Type B pancreatic cell (in vitro differentiated cells): ENCODE results near the gene ZSWIM6. TPM values are rescaled to one million over a fixed set of nuclear protein-coding genes. Genes with fewer than 3 reads are reported as not detected.

Source experiments
- DNase-seq: peaks from one replicate; pipeline ENCODE4 v3.0.0; 2021; ENCODE audit warnings: mixed read lengths; ENCODE audit not compliant: unreplicated experiment; ENCODE audit errors: extremely low spot score
- H3K27ac Mint-ChIP-seq: 2 replicates; pipeline ENCODE4 v1.8.0; 2021; ENCODE audit warnings: mild to moderate bottlenecking, mixed read lengths
- H3K27me3 Mint-ChIP-seq: 2 replicates; pipeline ENCODE4 v1.8.0; 2021; ENCODE audit warnings: mixed read lengths
- H3K36me3 Mint-ChIP-seq: 2 replicates; pipeline ENCODE4 v1.8.0; 2021; ENCODE audit warnings: mixed read lengths
- H3K4me1 Mint-ChIP-seq: one replicate; pipeline ENCODE4 v1.8.0; 2021; ENCODE audit warnings: mixed read lengths; ENCODE audit not compliant: unreplicated experiment
- H3K4me3 Mint-ChIP-seq: 2 replicates; pipeline ENCODE4 v1.8.0; 2021; ENCODE audit warnings: mild to moderate bottlenecking, mixed read lengths
- H3K9me3 Mint-ChIP-seq: 2 replicates; pipeline ENCODE4 v1.8.0; 2021; ENCODE audit warnings: mixed read lengths
- total RNA-seq: library from RNA; stranded (reverse); gene quantifications from 2 replicates; pipeline ENCODE4 v1.2.1, GENCODE V29; 2021; ENCODE audit warnings: low replicate concordance
- TF ChIP-seq, protein P1 (sequence below): fragments of 200-600 bp; sonication (generic); conservative IDR thresholded peaks from 2 replicates; pipeline ENCODE4 v1.5.0; 2021; ENCODE audit warnings: antibody characterized with exemption, mild to moderate bottlenecking

ZSWIM6 gene
- total RNA-seq, 1 donor from 2014 or later: 24.6 TPM

DNA sequence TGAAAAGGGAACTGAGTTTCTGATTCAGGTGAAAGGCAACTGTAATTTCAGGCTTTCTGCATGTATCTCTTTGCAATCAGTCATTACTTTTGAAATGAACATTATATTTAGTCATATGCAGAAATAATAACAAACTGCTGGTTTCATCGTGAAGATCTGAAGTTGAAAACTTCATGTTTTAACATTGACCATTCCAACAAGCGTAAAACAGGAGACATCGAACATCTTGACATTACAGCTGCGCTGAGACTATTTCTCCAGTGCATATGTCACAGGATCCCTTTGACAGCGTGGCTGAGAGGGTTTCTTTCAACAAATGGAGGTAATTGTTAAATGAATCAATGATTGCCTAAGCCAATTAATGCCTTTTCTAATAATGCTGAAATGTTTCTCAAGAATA lies 38.2 kb upstream of the ZSWIM6 start:
- Mint-ChIP-seq H3K27ac (no peak overlapping the region), H3K4me3 (no peak overlapping the region), H3K36me3 (peaks cover 3% of the 10 kb centered on the region), H3K27me3 (peaks cover 3% of the 10 kb centered on the region), H3K4me1 (peaks cover 14% of the 10 kb centered on the region), H3K9me3 (peaks cover 5% of the 10 kb centered on the region)
- DNase-seq: no peak
- TF ChIP-seq, protein P1, sequence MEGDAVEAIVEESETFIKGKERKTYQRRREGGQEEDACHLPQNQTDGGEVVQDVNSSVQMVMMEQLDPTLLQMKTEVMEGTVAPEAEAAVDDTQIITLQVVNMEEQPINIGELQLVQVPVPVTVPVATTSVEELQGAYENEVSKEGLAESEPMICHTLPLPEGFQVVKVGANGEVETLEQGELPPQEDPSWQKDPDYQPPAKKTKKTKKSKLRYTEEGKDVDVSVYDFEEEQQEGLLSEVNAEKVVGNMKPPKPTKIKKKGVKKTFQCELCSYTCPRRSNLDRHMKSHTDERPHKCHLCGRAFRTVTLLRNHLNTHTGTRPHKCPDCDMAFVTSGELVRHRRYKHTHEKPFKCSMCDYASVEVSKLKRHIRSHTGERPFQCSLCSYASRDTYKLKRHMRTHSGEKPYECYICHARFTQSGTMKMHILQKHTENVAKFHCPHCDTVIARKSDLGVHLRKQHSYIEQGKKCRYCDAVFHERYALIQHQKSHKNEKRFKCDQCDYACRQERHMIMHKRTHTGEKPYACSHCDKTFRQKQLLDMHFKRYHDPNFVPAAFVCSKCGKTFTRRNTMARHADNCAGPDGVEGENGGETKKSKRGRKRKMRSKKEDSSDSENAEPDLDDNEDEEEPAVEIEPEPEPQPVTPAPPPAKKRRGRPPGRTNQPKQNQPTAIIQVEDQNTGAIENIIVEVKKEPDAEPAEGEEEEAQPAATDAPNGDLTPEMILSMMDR: no peak

DNA sequence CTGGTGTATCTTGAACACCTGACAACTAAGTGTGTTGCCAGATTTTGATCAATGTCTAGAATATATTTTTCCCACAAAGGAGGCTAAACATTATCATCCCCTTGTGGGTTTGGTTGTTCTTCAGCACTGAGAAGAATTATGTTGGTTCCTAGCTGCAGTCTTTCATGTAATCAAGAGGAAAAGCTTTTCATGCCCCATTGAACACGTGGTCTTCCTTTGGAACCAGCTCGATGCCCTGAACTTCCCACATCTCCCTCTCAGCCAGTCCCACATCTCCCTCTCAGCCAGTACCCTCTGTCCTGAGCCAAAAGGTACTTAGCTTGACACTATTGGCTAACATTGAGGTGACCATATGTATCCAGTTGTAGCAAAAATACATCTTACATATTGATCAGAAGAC lies 36.7 kb upstream of the ZSWIM6 start:
- peaks cover 7% of the 10 kb centered on the region for H3K27me3 Mint-ChIP-seq
- peaks cover 19% of the 10 kb centered on the region for H3K4me1 Mint-ChIP-seq
- DNase-seq: no peak
- H3K27ac Mint-ChIP-seq: no peak overlapping the region
- no peak overlapping the region for H3K4me3 Mint-ChIP-seq
- H3K36me3 Mint-ChIP-seq: peaks cover 3% of the 10 kb centered on the region
- H3K9me3 Mint-ChIP-seq: peaks cover 5% of the 10 kb centered on the region
- TF ChIP-seq, protein P1: no peak

DNA sequence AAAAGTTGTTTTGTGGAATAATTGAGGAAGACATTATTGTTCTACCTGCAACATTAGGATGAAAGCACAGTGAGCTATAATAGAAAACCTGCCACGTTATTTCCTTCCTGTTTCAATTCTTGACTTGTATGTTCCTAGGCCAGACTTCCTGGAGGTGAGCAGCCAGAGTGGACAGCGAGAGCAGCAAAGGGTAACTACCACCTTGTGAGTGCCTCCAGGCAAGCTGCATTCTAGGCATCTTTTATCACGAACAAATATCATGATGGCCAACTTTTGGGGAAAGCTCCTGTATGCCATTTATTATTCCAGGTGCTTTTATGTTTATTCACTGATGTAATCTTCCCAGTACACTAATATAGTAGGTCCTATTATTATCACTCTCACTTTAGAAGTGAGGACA lies 34.0 kb upstream of the ZSWIM6 start:
- H3K4me3 Mint-ChIP-seq: no peak overlapping the region
- peaks cover 9% of the 10 kb centered on the region for H3K27me3 Mint-ChIP-seq
- peaks cover 3% of the 10 kb centered on the region for H3K36me3 Mint-ChIP-seq
- H3K9me3 Mint-ChIP-seq: no peaks in the 10 kb centered on the region
- no peak for DNase-seq
- TF ChIP-seq, protein P1: no peak
- H3K27ac Mint-ChIP-seq: no peak overlapping the region
- peaks cover 28% of the 10 kb centered on the region for H3K4me1 Mint-ChIP-seq

DNA sequence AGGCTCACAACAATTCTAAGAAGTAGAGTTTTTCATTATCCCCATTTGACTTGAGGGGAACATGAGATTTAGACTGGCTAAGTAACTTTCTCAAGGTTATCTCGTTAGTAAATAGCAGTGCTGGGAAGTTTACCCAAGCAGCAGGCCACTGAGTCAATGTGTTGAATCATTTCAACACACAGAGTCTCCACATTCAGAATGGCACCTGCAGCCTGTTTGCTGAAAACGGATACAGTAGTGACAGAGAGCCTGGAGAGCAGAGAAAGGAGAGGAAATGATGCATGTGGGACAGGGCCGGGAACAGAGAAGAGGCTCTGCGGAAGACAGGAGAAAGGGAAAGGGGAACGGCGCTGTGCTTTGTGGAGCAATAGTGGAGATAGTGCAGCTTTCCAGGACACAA lies 33.5 kb upstream of the ZSWIM6 start:
- DNase-seq: no peak
- TF ChIP-seq, protein P1: no peak
- Mint-ChIP-seq H3K9me3 (no peaks in the 10 kb centered on the region), H3K4me3 (no peak overlapping the region), H3K27ac (peak overlapping the region; percentile 32), H3K36me3 (peaks cover 3% of the 10 kb centered on the region), H3K4me1 (peaks cover 28% of the 10 kb centered on the region), H3K27me3 (peaks cover 9% of the 10 kb centered on the region)

DNA sequence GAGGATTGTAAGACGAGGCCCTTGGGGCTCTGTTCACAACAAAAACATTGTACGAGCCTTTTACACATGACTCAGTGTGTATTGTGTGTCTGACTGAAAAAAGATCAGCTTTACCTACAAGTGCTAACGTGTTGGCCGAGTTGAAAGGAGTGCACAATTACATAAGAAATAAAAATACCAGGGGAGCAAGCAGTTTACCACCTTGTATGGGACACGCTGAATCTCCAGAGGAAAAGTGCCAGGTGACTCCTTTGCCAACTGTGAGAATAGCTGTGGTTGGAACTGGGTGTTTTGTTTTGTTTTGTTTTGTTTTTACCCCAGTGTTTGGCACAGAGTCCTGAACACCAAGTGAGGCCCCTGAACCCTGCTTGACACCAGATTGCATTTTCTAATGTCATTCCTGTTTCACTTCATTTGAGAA lies 32.8 kb upstream of the ZSWIM6 start:
- TF ChIP-seq, protein P1: no peak
- H3K4me3 Mint-ChIP-seq: no peak overlapping the region
- peaks cover 9% of the 10 kb centered on the region for H3K27me3 Mint-ChIP-seq
- H3K4me1 Mint-ChIP-seq: peaks cover 28% of the 10 kb centered on the region
- no peak for DNase-seq
- no peaks in the 10 kb centered on the region for H3K9me3 Mint-ChIP-seq
- H3K27ac Mint-ChIP-seq: no peak overlapping the region
- peaks cover 3% of the 10 kb centered on the region for H3K36me3 Mint-ChIP-seq
